Tibial nerve (tissue), 4 donors: ENCODE data around the gene NCBP2.

Source experiments
- CTCF ChIP-seq, 5 experiments: fragments of 200-600 bp in 3 of 5; fragments of 450-650 bp in 2 of 5; sonication (generic) in 3 of 5; IDR thresholded peaks; one replicate each; pipeline ENCODE4 v1.5.1; 2016 to 2019; ENCODE audit warnings: antibody characterized with exemption in 5 of 5, mild to moderate bottlenecking in 3 of 5, moderate library complexity in 2 of 5
- EP300 ChIP-seq, 2 donors: sonication (generic); formaldehyde crosslinking; IDR thresholded peaks; one replicate each; pipeline ENCODE4 v1.6.1; 2017; ENCODE audit warnings: antibody characterized with exemption in 2 of 2, mild to moderate bottlenecking in 1 of 2
- POLR2A ChIP-seq, 2 donors: fragments of 450-650 bp; IDR thresholded peaks; one replicate each; pipeline ENCODE4 v1.6.1; 2017; ENCODE audit warnings: antibody characterized with exemption in 2 of 2, mild to moderate bottlenecking in 2 of 2, moderate library complexity in 2 of 2

- no peak for TF ChIP-seq CTCF (IDR thresholded peaks at IDR 0.05)
- TF ChIP-seq POLR2A (IDR thresholded peaks at IDR 0.05) = no peak
- no peak for TF ChIP-seq EP300 (IDR thresholded peaks at IDR 0.05)
Observed at GRCh38 chr3:196951371-196951770, 9.0 kb upstream of the NCBP2 start.
